GM10248 (cell line): ENCODE data around the gene CD101.

ENCODE experiments used
- CTCF ChIA-PET: fragments of 300-600 bp; sonication (Branson Sonifier 250); formaldehyde crosslinking; extraction: SDS; loops from one replicate; lab custom pipeline; 2021; ENCODE audit warnings: antibody characterized with exemption; lab: Yijun Ruan, JAX
- POLR2A ChIA-PET: fragments of 350-650 bp; sonication (Branson Sonifier 250); formaldehyde crosslinking; extraction: SDS; loops from one replicate; lab custom pipeline; 2020; ENCODE audit warnings: antibody characterized with exemption; lab: Yijun Ruan, JAX
- DNase-seq: peaks from one replicate; pipeline ENCODE4 v3.0.0; 2012; ENCODE audit errors: extremely low spot score
- TF ChIP-seq, protein P1 (sequence below): IDR thresholded peaks from 2 replicates; pipeline ENCODE4 v1.5.1; 2012; ENCODE audit warnings: mild to moderate bottlenecking, low read depth; ENCODE audit errors: extremely low read depth, missing control alignments, control extremely low read depth

The CD101 gene

DNA sequence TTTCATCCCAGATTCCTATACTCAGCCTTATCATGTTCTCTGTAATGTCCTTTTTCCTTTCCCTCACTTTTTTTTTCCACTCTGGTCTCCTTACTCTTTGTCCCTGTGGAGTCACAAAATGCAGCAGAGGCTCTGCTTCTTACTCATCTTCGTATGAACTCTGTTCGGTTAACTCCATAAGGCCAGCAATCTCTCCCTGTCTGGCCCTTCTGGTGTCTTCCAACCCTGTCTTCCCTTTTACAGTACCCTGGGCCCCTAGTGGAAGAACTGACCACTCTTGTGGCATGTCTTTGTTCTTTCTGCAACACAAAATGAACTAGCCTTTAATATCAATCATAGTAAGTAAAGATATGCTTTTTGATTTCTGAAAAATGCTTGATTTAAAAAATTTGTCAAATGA is 7.1 kb downstream of the CD101 start:
- DNase-seq = no peak
- ChIA-PET POLR2A (interaction anchor here (0.6 kb wide), 1 partner anchor 53 kb away, joined by 8 read pairs; no protein-coding TSS in a partner anchor), CTCF (interaction anchor here (0.8 kb wide), 1 partner anchor 14 kb away, joined by 3 read pairs; no protein-coding TSS in a partner anchor)
- TF ChIP-seq, protein P1, sequence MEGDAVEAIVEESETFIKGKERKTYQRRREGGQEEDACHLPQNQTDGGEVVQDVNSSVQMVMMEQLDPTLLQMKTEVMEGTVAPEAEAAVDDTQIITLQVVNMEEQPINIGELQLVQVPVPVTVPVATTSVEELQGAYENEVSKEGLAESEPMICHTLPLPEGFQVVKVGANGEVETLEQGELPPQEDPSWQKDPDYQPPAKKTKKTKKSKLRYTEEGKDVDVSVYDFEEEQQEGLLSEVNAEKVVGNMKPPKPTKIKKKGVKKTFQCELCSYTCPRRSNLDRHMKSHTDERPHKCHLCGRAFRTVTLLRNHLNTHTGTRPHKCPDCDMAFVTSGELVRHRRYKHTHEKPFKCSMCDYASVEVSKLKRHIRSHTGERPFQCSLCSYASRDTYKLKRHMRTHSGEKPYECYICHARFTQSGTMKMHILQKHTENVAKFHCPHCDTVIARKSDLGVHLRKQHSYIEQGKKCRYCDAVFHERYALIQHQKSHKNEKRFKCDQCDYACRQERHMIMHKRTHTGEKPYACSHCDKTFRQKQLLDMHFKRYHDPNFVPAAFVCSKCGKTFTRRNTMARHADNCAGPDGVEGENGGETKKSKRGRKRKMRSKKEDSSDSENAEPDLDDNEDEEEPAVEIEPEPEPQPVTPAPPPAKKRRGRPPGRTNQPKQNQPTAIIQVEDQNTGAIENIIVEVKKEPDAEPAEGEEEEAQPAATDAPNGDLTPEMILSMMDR = no peak

DNA sequence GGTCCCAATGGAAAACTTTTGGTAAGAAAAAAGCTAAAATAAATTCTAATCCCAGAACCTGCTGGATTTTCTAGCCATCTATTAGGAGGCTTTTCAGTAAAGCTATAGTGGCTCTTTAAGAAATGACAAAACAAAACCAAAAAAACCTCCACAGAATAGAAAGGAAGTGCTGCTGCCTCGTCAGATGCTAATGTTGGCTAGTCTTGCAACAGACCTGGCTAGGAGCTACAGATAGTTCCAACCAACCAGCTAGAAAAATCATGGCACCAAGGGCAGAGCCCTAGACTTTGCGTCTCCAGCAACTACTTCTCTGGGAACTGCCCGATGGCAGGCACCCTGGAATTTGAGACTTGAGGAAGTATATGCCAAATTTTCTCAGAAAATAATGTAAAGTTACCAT is 7.6 kb downstream of the CD101 start:
- no peak for DNase-seq
- TF ChIP-seq, protein P1 = no peak
- POLR2A ChIA-PET = interaction anchor here (0.6 kb wide), 1 partner anchor 53 kb away, joined by 8 read pairs; no protein-coding TSS in a partner anchor
- CTCF ChIA-PET = interaction anchor here (0.8 to 1.6 kb wide), 4 partner anchors 8 to 26 kb away, joined by 3 to 4 read pairs (median 4); partner anchors contain the start of gene CD101

- TF ChIP-seq, protein P1 = no peak
- CTCF ChIA-PET = interaction anchor here (0.7 to 1.6 kb wide), 3 partner anchors 9 to 27 kb away, joined by 3 to 4 read pairs (median 4); partner anchors contain the start of gene CD101
- POLR2A ChIA-PET = no interaction called here
- no peak for DNase-seq
These were observed 8.9 kb downstream of the CD101 start for GRCh38 chr1:117010310-117010969.

GRCh38 chr1:117011334-117011733 is 9.8 kb downstream of the CD101 start:
- no peak for DNase-seq
- TF ChIP-seq, protein P1 = no peak
- POLR2A ChIA-PET = no interaction called here
- CTCF ChIA-PET = no interaction called here

- TF ChIP-seq, protein P1 = no peak
- CTCF ChIA-PET = interaction anchor here (1.1 to 1.3 kb wide), 5 partner anchors 10 to 275 kb away, joined by 3 to 4 read pairs (median 3); partner anchors contain the start of gene CD101
- POLR2A ChIA-PET = no interaction called here
- no peak for DNase-seq
These were observed 11.8 kb downstream of the CD101 start for GRCh38 chr1:117013309-117013858.

DNA sequence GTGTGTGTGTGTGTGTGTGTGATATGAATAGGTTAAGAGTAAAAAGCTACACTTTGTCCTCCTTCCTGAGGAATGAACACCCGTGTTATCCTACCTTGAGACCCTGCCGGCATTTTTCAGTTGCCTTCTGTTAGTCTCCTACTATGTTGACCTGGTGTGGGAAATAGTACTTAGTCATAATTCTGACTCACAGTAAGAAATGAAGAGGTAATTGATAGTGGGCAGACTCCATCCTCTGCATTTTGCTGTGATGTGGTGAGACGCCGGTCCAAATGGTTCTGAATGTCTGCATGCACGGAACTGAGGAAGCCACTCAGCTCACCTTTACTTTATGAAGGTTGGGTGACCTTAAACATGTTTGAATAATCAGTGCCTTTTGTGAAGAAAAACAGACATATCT is 12.6 kb downstream of the CD101 start:
- DNase-seq = no peak
- TF ChIP-seq, protein P1 = no peak
- ChIA-PET POLR2A (no interaction called here), CTCF (interaction anchor here (1.1 to 1.4 kb wide), 3 partner anchors 13 to 250 kb away, joined by 3 to 4 read pairs (median 3); partner anchors contain the start of gene CD101)
